Hematopoietic multipotent progenitor cell (in vitro differentiated cells): Measurements from ENCODE around the gene ING5. TPM values are rescaled to one million over a fixed set of nuclear protein-coding genes. Genes with fewer than 3 reads are reported as not detected.
A peak's percentile ranks its signal among the peaks of the same experiment; 100 is the strongest.
"Not testable (repeated sequence)": the region's sequence is repeated elsewhere in the genome, so short reads cannot be mapped to it uniquely, and the experiment has no call there.

Experiments
- DNase-seq, 3 donors: peaks; one replicate each; pipeline ENCODE4 v3.0.0-alpha.2; 2011 to 2015; ENCODE audit warnings: low read depth in 2 of 3, low spot score in 2 of 3
- total RNA-seq: library from RNA; depleted of rRNA; stranded (reverse); fragments of >200 nt; gene quantifications from one replicate; pipeline ENCODE4 v1.2.3, GENCODE V29; 2012

ING5 gene
- 43.9 TPM for total RNA-seq

- DNase-seq, result peak; percentile 92 to 97 (median 95)
Measured at GRCh38 chr2:241701399-241702154, at the start of gene ING5. TSS of gene ING5 (plus strand) at chr2:241702039. CDS start at chr2:241702066, 27 bp downstream.

GRCh38 chr2:241652142-241652541 lies 49.7 kb upstream of the ING5 start:
- DNase-seq, result no peak

GRCh38 chr2:241652722-241653121 lies 49.1 kb upstream of the ING5 start:
- no peak for DNase-seq

GRCh38 chr2:241653210-241653750 lies 48.6 kb upstream of the ING5 start:
- DNase-seq, result no peak

GRCh38 chr2:241654551-241654950 lies 47.3 kb upstream of the ING5 start:
- DNase-seq, result no peak

GRCh38 chr2:241655516-241656189 lies 46.2 kb upstream of the ING5 start:
- DNase-seq, result no peak

- no peak for DNase-seq
Measured at GRCh38 chr2:241656190-241656741, 45.6 kb upstream of the ING5 start.

GRCh38 chr2:241657786-241658254 lies 44.0 kb upstream of the ING5 start:
- no peak for DNase-seq

GRCh38 chr2:241658296-241658695 lies 43.5 kb upstream of the ING5 start:
- no peak for DNase-seq

- DNase-seq, result peak in 2 of 3 donors; percentile 46 to 69
Measured at GRCh38 chr2:241659150-241659739, 42.6 kb upstream of the ING5 start.

- no peak for DNase-seq
Measured at GRCh38 chr2:241660593-241661213, 41.1 kb upstream of the ING5 start.

- not testable (repeated sequence) for DNase-seq
Measured at GRCh38 chr2:241662731-241663130, 39.1 kb upstream of the ING5 start.

- no peak for DNase-seq
Measured at GRCh38 chr2:241665731-241666440, 36.0 kb upstream of the ING5 start.

GRCh38 chr2:241666627-241667400 lies 35.0 kb upstream of the ING5 start:
- DNase-seq, result no peak

- no peak for DNase-seq
Measured at GRCh38 chr2:241668354-241668753, 33.5 kb upstream of the ING5 start.

GRCh38 chr2:241668839-241669238 lies 33.0 kb upstream of the ING5 start:
- DNase-seq, result no peak

GRCh38 chr2:241670333-241671110 lies 31.3 kb upstream of the ING5 start:
- DNase-seq, result no peak

GRCh38 chr2:241671457-241672240 lies 30.2 kb upstream of the ING5 start:
- DNase-seq, result no peak
